GM18520 (cell line): ENCODE measurements around the gene PTPN23.
"Not testable (repeated sequence)": the region's sequence is repeated elsewhere in the genome, so short reads cannot be mapped to it uniquely, and the experiment has no call there.

Source experiments
- ATAC-seq: cut with Tn5 transposase; IDR thresholded peaks from one replicate; pipeline ENCODE4 v1.9.1; 2021; ENCODE audit not compliant: unreplicated experiment

Gene PTPN23

DNA sequence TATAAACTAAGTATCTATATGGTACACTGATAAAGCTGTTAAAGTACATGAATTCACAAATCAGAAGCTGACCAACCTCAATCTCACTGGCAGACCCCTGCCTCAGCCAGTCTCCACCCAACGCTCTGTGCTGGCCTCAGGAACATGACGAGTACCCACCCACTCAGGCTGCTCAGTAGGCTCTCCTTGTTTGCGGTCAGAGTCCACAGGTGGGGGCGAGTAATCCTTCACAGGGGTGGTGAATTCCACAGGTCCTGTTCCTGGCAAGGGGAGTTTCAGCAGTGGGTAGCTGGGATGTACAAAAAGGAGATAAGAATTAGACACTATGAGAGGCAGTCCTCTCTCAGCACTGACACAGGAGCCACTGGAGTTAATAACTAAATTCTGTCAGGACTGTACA is 54.0 kb downstream of the PTPN23 start:
- ATAC-seq: no peak

DNA sequence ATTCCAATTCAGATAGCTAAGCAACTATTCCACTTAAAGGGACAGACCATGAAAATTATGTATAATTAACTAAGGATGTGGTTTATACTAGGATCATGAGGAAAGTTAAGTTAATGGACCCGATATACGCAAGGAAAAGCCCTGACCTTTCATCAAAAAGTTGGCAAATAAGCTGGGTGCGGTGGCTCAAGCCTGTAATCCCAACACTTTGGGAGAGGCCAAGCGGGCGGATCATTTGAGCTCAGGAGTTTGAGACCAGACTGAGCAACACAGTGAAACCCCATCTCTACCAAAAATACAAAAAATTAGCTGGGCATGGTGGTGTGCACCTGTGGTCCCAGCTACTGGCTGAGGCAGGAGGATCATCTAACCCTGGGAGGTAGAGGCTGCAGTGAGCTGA is 55.4 kb downstream of the PTPN23 start:
- no peak for ATAC-seq

- no peak for ATAC-seq
Measured at GRCh38 chr3:47440131-47440530, 59.3 kb downstream of the PTPN23 start.

- ATAC-seq: no peak
Measured at GRCh38 chr3:47441796-47442551, 61.2 kb downstream of the PTPN23 start.

GRCh38 chr3:47443611-47443995 is 62.8 kb downstream of the PTPN23 start:
- ATAC-seq: no peak

GRCh38 chr3:47444103-47444502 is 63.3 kb downstream of the PTPN23 start:
- no peak for ATAC-seq

DNA sequence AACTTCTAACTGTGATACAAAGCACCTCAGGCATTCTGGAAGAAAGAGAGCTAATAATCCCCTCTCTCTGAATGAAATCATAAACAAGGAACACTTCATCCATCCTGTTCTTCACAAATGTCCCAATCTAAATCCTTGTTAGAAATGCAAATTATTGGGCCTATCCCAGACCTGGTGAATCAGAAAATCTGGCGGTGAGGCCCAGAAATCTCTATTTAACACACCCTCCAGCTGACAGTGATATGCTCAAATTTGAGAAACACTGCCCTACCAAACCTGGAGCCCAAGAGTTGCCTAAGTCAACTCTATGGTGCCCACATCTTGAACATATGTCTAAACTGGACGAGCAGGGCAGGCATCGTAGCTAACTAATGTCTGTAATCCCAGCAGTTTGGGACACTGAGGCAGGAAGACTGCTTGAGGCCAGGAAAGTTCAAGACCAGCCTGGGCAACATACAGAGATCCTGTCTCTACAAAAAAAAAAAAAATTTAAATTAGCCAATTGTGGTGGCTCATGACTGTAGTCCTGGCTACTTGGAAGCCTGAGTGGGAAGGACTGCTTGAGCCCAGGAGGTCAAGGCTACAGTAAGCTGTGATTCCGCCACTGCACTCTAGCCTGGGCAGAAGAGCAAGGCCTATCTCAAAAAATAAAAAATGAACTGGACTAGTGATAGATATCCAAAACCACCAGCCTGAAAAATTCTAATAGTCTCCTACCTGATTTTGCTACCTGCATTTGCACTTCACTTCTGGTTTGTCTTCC is 71.8 kb downstream of the PTPN23 start:
- ATAC-seq: no peak

DNA sequence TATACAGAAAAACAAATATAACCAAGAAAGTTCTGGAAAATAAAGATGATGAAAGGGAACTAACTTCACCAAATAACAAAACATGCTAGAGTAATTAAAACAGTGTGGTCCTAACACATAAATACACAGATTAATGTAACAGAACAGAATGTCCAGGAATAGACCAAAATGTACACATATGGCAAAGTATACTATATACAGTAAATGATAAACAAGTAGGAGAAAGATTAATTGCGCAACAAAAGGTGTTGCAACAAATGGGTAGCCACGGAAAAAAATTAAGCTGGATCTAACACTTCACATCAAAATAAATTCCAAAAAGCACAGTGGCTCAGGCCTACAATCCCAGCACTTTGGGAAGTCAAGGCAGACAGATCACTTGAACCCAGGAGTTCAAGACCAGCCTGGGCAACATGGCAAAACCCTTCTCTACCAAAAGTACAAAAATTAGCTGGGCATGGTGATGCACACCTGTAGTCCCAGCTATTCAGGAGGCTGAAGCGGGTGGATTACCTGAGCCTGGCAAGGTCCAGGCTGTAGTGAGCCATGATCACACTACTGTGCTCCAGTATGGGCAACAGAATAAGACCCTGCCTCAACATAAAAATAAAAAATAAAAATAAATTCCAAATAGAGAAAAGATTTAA is 75.1 kb downstream of the PTPN23 start:
- no peak for ATAC-seq

DNA sequence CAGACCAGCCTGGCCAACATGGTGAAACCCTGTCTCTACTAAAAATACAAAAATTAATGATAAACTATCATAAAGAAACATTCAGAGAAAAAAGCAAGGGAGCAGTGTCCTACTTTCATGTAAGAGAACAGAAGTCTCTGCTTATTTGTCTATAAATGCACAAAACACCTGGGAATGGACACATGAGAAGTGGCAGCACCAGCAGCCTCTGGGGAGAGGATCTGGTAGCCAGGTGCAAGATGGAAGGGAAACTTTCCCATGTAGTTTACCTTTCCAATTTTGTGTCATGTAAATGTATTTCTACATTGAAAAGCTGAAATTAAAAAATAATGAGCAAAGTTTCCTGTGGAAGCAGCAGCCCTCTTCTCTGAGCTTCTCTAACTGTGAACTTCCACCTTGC is 76.2 kb downstream of the PTPN23 start:
- no peak for ATAC-seq

DNA sequence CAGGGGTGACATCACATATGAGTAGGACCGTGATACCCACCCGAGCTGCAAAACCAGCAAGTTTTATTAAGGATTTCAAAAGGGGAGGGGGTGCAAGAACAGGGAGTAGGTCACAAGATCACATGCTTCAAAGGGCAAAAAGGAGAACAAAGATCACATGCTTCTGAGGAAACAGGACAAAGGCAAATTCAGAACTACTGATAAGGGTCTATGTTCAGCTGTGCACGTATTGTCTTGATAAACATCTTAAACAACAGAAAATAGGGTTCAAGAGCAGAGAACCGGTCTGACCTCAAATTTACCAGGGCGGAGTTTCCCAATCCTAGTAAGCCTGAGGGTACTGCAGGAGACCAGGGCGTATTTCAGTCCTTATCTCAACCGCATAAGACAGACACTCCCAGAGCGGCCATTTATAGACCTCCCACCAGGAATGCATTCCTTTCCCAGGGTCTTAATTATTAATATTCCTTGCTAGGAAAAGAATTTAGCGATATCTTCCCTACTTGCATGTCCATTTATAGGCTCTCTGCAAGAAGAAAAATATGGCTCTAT is 78.8 kb downstream of the PTPN23 start:
- not testable (repeated sequence) for ATAC-seq
